SK-N-SH treated with all-trans-retinoic acid at 6 μM for 48 hours (cell line): Measurements from ENCODE around the gene NPTXR.

Source experiments
- ATAC-seq: fragments of 200-7000 bp; cut with Tn5 transposase; 3 replicates; pipeline ENCODE4 v1.9.1; 2020; ENCODE audit warnings: mild to moderate bottlenecking, moderate library complexity
- ARNTL ChIP-seq: fragments of 450-650 bp; formaldehyde crosslinking; IDR thresholded peaks from 2 replicates; pipeline ENCODE4 v1.5.0; 2020; ENCODE audit warnings: low read depth, mild to moderate bottlenecking, moderate library complexity, borderline replicate concordance
- BACH2 ChIP-seq: fragments of 250-450 bp; sonication (Bioruptor Pico); IDR thresholded peaks from 2 replicates; pipeline ENCODE4 v1.9.0; 2021; ENCODE audit warnings: mild to moderate bottlenecking, borderline replicate concordance
- CSDC2 ChIP-seq: fragments of 250-450 bp; sonication (Bioruptor Pico); IDR thresholded peaks from 2 replicates; pipeline ENCODE4 v1.5.0; 2020; ENCODE audit warnings: mild to moderate bottlenecking, moderate library complexity
- GLIS3 ChIP-seq: fragments of 250-450 bp; sonication (Bioruptor Pico); IDR thresholded peaks from 2 replicates; pipeline ENCODE4 v1.5.0; 2020; ENCODE audit warnings: mild to moderate bottlenecking, moderate library complexity
- ISL1 ChIP-seq: fragments of 250-450 bp; sonication (Bioruptor Pico); IDR thresholded peaks from 2 replicates; pipeline ENCODE4 v2.1.2; 2022; ENCODE audit warnings: mild to moderate bottlenecking, moderate library complexity
- OSR1 ChIP-seq: fragments of 250-450 bp; sonication (Bioruptor Pico); IDR thresholded peaks from 2 replicates; pipeline ENCODE4 v1.8.0; 2022; ENCODE audit warnings: moderate library complexity, mild to moderate bottlenecking, inconsistent platforms
- PPARA ChIP-seq: fragments of 250-450 bp; sonication (Bioruptor Pico); IDR thresholded peaks from 2 replicates; pipeline ENCODE4 v1.5.0; 2020; ENCODE audit warnings: mild to moderate bottlenecking, borderline replicate concordance
- RARB ChIP-seq: fragments of 250-450 bp; sonication (Bioruptor Pico); IDR thresholded peaks from 2 replicates; pipeline ENCODE4 v1.8.0; 2021; ENCODE audit warnings: mild to moderate bottlenecking, moderate library complexity
- SNAI2 ChIP-seq: fragments of 250-450 bp; sonication (Bioruptor Pico); IDR thresholded peaks from 2 replicates; pipeline ENCODE4 v1.5.0; 2020; ENCODE audit warnings: mild to moderate bottlenecking, moderate library complexity
- TCF4 ChIP-seq: fragments of 250-450 bp; sonication (Bioruptor Pico); IDR thresholded peaks from 2 replicates; pipeline ENCODE4 v1.8.0; 2021; ENCODE audit warnings: mild to moderate bottlenecking, moderate library complexity, borderline replicate concordance
- TOX ChIP-seq: fragments of 250-450 bp; sonication (Bioruptor Pico); IDR thresholded peaks from 2 replicates; pipeline ENCODE4 v1.8.0; 2021; ENCODE audit warnings: mild to moderate bottlenecking, moderate library complexity, borderline replicate concordance
- ZFP3 ChIP-seq: fragments of 250-450 bp; sonication (Bioruptor Pico); IDR thresholded peaks from 2 replicates; pipeline ENCODE4 v1.5.0; 2020; ENCODE audit warnings: mild to moderate bottlenecking, moderate library complexity
- ZFP30 ChIP-seq: fragments of 450-650 bp; formaldehyde crosslinking; IDR thresholded peaks from 2 replicates; pipeline ENCODE4 v1.5.0; 2022; ENCODE audit warnings: mild to moderate bottlenecking, moderate library complexity
- ZNF565 ChIP-seq: fragments of 450-650 bp; formaldehyde crosslinking; conservative IDR thresholded peaks from 2 replicates; pipeline ENCODE4 v1.5.0; 2020; ENCODE audit warnings: low read depth, mild to moderate bottlenecking, moderate library complexity
- ZNF70 ChIP-seq: fragments of 450-650 bp; formaldehyde crosslinking; IDR thresholded peaks from 2 replicates; pipeline ENCODE4 v1.5.0; 2020; ENCODE audit warnings: mild to moderate bottlenecking, moderate library complexity
- TF ChIP-seq, protein P1 (sequence below): fragments of 250-450 bp; sonication (Bioruptor Pico); IDR thresholded peaks from 2 replicates; pipeline ENCODE4 v1.8.0; 2021; ENCODE audit warnings: low read depth, mild to moderate bottlenecking, moderate library complexity, borderline replicate concordance
- TF ChIP-seq, protein P2 (sequence below): fragments of 250-450 bp; sonication (Bioruptor Pico); IDR thresholded peaks from 2 replicates; pipeline ENCODE4 v1.8.0; 2020; ENCODE audit warnings: mild to moderate bottlenecking, moderate library complexity, borderline replicate concordance
- TF ChIP-seq, protein P3 (sequence below): fragments of 250-450 bp; sonication (Bioruptor Pico); IDR thresholded peaks from 2 replicates; pipeline ENCODE4 v1.5.0; 2020; ENCODE audit warnings: mild to moderate bottlenecking, moderate library complexity
- TF ChIP-seq, protein P4 (sequence below): fragments of 250-450 bp; sonication (Bioruptor Pico); IDR thresholded peaks from 2 replicates; pipeline ENCODE4 v1.5.1; 2020; ENCODE audit warnings: low read depth, mild to moderate bottlenecking, moderate library complexity

Gene NPTXR

DNA sequence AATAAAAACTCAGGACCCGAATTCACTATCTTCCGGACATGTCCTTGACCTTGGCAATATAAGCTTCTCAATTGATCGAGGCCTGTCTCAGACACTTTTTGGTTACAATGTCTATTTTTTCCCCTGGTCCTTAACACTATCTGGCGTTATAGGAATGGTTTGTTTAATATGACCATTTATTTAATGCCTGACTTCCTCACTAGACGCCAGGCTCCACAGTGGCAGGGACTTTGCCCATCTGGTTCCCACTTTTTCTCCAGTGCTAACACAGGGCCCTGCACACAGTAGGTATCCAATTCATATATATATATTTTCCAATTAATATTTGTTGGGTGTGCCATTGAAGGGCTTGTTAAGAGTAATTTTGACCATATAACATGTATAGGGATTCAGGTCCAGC is 36.1 kb upstream of the NPTXR start:
- TF ChIP-seq, protein P1, sequence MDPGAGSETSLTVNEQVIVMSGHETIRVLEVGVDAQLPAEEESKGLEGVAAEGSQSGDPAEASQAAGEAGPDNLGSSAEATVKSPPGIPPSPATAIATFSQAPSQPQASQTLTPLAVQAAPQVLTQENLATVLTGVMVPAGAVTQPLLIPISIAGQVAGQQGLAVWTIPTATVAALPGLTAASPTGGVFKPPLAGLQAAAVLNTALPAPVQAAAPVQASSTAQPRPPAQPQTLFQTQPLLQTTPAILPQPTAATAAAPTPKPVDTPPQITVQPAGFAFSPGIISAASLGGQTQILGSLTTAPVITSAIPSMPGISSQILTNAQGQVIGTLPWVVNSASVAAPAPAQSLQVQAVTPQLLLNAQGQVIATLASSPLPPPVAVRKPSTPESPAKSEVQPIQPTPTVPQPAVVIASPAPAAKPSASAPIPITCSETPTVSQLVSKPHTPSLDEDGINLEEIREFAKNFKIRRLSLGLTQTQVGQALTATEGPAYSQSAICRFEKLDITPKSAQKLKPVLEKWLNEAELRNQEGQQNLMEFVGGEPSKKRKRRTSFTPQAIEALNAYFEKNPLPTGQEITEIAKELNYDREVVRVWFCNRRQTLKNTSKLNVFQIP (CRISPR knock-in tag): no peak
- no peak for TF ChIP-seq ISL1 (CRISPR knock-in tag)
- TF ChIP-seq ZNF70: no peak
- no peak for TF ChIP-seq BACH2 (CRISPR knock-in tag)
- TF ChIP-seq, protein P2, sequence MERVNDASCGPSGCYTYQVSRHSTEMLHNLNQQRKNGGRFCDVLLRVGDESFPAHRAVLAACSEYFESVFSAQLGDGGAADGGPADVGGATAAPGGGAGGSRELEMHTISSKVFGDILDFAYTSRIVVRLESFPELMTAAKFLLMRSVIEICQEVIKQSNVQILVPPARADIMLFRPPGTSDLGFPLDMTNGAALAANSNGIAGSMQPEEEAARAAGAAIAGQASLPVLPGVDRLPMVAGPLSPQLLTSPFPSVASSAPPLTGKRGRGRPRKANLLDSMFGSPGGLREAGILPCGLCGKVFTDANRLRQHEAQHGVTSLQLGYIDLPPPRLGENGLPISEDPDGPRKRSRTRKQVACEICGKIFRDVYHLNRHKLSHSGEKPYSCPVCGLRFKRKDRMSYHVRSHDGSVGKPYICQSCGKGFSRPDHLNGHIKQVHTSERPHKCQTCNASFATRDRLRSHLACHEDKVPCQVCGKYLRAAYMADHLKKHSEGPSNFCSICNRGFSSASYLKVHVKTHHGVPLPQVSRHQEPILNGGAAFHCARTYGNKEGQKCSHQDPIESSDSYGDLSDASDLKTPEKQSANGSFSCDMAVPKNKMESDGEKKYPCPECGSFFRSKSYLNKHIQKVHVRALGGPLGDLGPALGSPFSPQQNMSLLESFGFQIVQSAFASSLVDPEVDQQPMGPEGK: no peak
- TF ChIP-seq RARB (CRISPR knock-in tag): no peak
- no peak for TF ChIP-seq ZFP30 (CRISPR knock-in tag)
- no peak for TF ChIP-seq CSDC2 (CRISPR knock-in tag)
- TF ChIP-seq PPARA (CRISPR knock-in tag): no peak
- TF ChIP-seq TOX (CRISPR knock-in tag): no peak
- TF ChIP-seq SNAI2 (CRISPR knock-in tag): no peak
- TF ChIP-seq, protein P3, sequence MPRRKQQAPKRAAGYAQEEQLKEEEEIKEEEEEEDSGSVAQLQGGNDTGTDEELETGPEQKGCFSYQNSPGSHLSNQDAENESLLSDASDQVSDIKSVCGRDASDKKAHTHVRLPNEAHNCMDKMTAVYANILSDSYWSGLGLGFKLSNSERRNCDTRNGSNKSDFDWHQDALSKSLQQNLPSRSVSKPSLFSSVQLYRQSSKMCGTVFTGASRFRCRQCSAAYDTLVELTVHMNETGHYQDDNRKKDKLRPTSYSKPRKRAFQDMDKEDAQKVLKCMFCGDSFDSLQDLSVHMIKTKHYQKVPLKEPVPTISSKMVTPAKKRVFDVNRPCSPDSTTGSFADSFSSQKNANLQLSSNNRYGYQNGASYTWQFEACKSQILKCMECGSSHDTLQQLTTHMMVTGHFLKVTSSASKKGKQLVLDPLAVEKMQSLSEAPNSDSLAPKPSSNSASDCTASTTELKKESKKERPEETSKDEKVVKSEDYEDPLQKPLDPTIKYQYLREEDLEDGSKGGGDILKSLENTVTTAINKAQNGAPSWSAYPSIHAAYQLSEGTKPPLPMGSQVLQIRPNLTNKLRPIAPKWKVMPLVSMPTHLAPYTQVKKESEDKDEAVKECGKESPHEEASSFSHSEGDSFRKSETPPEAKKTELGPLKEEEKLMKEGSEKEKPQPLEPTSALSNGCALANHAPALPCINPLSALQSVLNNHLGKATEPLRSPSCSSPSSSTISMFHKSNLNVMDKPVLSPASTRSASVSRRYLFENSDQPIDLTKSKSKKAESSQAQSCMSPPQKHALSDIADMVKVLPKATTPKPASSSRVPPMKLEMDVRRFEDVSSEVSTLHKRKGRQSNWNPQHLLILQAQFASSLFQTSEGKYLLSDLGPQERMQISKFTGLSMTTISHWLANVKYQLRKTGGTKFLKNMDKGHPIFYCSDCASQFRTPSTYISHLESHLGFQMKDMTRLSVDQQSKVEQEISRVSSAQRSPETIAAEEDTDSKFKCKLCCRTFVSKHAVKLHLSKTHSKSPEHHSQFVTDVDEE (CRISPR knock-in tag): no peak
- TF ChIP-seq, protein P4, sequence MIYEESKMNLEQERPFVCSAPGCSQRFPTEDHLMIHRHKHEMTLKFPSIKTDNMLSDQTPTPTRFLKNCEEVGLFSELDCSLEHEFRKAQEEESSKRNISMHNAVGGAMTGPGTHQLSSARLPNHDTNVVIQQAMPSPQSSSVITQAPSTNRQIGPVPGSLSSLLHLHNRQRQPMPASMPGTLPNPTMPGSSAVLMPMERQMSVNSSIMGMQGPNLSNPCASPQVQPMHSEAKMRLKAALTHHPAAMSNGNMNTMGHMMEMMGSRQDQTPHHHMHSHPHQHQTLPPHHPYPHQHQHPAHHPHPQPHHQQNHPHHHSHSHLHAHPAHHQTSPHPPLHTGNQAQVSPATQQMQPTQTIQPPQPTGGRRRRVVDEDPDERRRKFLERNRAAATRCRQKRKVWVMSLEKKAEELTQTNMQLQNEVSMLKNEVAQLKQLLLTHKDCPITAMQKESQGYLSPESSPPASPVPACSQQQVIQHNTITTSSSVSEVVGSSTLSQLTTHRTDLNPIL (CRISPR knock-in tag): no peak
- TF ChIP-seq ARNTL (CRISPR knock-in tag): no peak
- TF ChIP-seq ZNF565 (CRISPR knock-in tag): no peak
- no peak for ATAC-seq

DNA sequence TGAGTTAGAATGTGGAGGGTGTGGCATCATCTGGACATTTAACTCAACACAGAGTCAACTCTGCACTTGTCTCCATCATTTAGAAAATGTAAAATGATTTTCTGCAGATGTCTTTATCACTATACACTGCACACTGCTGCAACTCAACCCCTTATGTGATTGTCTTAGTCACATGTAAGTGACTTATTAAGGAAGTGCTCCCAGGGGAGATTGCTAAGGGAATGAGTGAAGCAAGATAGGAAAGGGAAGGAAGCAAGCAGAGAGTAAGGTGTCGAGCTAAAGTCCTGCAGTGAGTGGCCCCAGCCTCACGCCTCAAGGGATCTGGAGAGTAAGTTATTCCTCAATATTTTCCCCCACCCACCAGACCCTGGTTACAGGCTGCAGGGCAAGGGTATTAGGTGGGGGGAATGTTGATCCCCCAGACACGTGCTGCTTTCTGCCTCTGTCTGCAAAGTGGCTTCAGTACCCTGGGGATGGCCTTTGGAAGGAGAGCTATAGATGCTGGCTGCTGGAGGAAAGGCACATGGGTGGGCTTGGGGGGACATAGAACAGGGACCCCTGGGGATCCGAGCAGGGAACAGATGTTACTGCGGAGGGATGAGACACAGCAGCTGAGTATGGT is 35.4 kb upstream of the NPTXR start:
- TF ChIP-seq, protein P3 (CRISPR knock-in tag): no peak
- no peak for TF ChIP-seq PPARA (CRISPR knock-in tag)
- TF ChIP-seq GLIS3 (CRISPR knock-in tag): no peak
- no peak for TF ChIP-seq SNAI2 (CRISPR knock-in tag)
- TF ChIP-seq TCF4 (CRISPR knock-in tag): no peak
- TF ChIP-seq, protein P1 (CRISPR knock-in tag): no peak
- TF ChIP-seq ZFP3: no peak
- no peak for TF ChIP-seq OSR1 (CRISPR knock-in tag)
- no peak for TF ChIP-seq BACH2 (CRISPR knock-in tag)
- no peak for TF ChIP-seq ISL1 (CRISPR knock-in tag)
- ATAC-seq: no peak
